GM18951 (cell line): ENCODE measurements around the gene AMN.

Experiments used
- POLR2A ChIP-seq: IDR thresholded peaks from 4 replicates; pipeline ENCODE4 v1.6.1; 2011; ENCODE audit warnings: mild to moderate bottlenecking; ENCODE audit not compliant: insufficient read length, insufficient read depth; ENCODE audit errors: extremely low read depth
- in situ Hi-C: fragments of 300-500 bp; cut with MboI; formaldehyde crosslinking; loops from one replicate; pipeline ENCODE4 v1.12.0; 2022; ENCODE audit warnings: low sequenced_read_pairs, mixed read lengths, inconsistent platforms; ENCODE audit not compliant: unreplicated experiment

Gene AMN

GRCh38 chr14:102970496-102970895 lies 48.0 kb downstream of the AMN start:
- in situ Hi-C loops = no loop called here
- no peak for TF ChIP-seq POLR2A

GRCh38 chr14:102971314-102971713 lies 48.9 kb downstream of the AMN start:
- in situ Hi-C loops = no loop called here
- no peak for TF ChIP-seq POLR2A

GRCh38 chr14:102971836-102972606 lies 49.6 kb downstream of the AMN start:
- in situ Hi-C loops = no loop called here
- TF ChIP-seq POLR2A = no peak

GRCh38 chr14:102973706-102974285 lies 51.3 kb downstream of the AMN start:
- TF ChIP-seq POLR2A = no peak
- in situ Hi-C loops = no loop called here

GRCh38 chr14:102975662-102976061 lies 53.2 kb downstream of the AMN start:
- no peak for TF ChIP-seq POLR2A
- in situ Hi-C loops = no loop called here

GRCh38 chr14:102977475-102977874 lies 55.0 kb downstream of the AMN start:
- in situ Hi-C loops = no loop called here

GRCh38 chr14:102979406-102979805 lies 56.9 kb downstream of the AMN start:
- in situ Hi-C loops = no loop called here
- no peak for TF ChIP-seq POLR2A

More at GRCh38 chr14:102977475-102977874, 55.0 kb downstream of the AMN start:
- TF ChIP-seq POLR2A = no peak

GRCh38 chr14:102980409-102980810 lies 57.9 kb downstream of the AMN start:
- in situ Hi-C loops = no loop called here
- no peak for TF ChIP-seq POLR2A
